Spleen (tissue), 7 donors: Measurements from ENCODE around the gene KLF3.

ENCODE experiments used
- POLR2A ChIP-seq, 3 donors: fragments of 450-650 bp; IDR thresholded peaks; one replicate each; pipeline ENCODE4 v1.5.1; 2017; ENCODE audit warnings: antibody characterized with exemption in 3 of 3, mild to moderate bottlenecking in 1 of 3
- POLR2AphosphoS5 ChIP-seq, 3 donors: sonication (generic); formaldehyde crosslinking; IDR thresholded peaks; one replicate each; pipeline ENCODE4 v1.5.1; 2017; ENCODE audit warnings: antibody characterized with exemption in 3 of 3
- TF ChIP-seq, protein P1 (sequence below), 11 experiments: fragments of 200-600 bp in 7 of 11; fragments of 450-650 bp in 4 of 11; sonication (generic) in 4 of 11; IDR thresholded peaks in 8 of 11; conservative IDR thresholded peaks in 3 of 11; 1 replicate in 7 of 11; 2 replicates in 4 of 11; pipeline versions ENCODE4 v1.4.0 to v1.8.0; 2016 to 2021; ENCODE audit warnings: antibody characterized with exemption in 11 of 11, inconsistent platforms in 4 of 11, mild to moderate bottlenecking in 1 of 11
- donor health status: DM: no; HTN: no; CAD: no; lungs with moderate emphysema.
- donor health status: DM: no; HTN: no; CAD: no.
- donor health status: DM: no; HTN: no; CAD: no.

DNA sequence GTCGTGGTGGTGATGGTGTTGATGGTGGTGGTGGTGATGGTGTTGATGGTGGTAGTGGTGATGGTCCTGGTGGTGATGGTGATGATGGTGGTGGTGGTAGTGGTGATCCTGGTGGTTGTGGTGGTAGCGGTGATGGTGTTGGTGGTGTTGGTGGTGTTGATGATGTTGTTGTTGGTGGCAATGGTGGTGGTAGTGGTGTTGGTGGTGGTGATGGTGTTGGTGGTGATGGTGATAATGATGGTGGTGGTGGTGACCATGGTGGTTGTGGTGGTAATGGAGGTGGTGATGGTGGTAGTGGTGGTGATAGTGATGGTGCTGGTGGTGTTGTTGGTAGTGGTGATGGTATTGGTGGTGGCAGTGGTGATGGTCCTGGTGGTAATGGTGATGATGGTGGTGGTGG lies 69.7 kb downstream of the KLF3 start:
- TF ChIP-seq, protein P1, sequence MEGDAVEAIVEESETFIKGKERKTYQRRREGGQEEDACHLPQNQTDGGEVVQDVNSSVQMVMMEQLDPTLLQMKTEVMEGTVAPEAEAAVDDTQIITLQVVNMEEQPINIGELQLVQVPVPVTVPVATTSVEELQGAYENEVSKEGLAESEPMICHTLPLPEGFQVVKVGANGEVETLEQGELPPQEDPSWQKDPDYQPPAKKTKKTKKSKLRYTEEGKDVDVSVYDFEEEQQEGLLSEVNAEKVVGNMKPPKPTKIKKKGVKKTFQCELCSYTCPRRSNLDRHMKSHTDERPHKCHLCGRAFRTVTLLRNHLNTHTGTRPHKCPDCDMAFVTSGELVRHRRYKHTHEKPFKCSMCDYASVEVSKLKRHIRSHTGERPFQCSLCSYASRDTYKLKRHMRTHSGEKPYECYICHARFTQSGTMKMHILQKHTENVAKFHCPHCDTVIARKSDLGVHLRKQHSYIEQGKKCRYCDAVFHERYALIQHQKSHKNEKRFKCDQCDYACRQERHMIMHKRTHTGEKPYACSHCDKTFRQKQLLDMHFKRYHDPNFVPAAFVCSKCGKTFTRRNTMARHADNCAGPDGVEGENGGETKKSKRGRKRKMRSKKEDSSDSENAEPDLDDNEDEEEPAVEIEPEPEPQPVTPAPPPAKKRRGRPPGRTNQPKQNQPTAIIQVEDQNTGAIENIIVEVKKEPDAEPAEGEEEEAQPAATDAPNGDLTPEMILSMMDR (IDR thresholded peaks at IDR 0.05 in 8 of 11, conservative IDR thresholded peaks at IDR 0.05 in 3 of 11), result no peak
- TF ChIP-seq POLR2A (IDR thresholded peaks at IDR 0.05) (no peak), POLR2AphosphoS5 (IDR thresholded peaks at IDR 0.05) (no peak)
